Measurements from ENCODE around the gene SEMA3D.

SEMA3D gene

DNA sequence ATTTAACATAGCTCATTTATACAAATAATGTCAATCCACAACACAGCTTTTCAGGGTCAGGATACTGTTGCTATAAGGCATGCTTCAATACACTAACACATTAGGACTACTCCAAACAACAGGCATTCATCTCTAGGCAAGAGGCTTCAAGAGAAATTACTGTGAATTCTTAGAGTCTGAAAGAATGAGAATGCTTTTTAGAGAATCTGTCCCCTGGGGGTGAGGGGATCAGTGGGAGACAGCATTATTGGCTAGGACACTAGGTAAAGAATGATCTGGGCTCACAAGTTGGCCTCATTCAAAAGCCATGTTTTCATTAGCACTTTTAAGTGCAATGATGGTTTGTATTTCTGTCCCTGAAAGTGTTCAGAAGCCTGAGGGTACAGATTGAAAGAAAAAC lies 132.6 kb downstream of the SEMA3D start:
- no peak for DNase-seq
- intact Hi-C loops (cut with DNase I), result no loop called here

DNA sequence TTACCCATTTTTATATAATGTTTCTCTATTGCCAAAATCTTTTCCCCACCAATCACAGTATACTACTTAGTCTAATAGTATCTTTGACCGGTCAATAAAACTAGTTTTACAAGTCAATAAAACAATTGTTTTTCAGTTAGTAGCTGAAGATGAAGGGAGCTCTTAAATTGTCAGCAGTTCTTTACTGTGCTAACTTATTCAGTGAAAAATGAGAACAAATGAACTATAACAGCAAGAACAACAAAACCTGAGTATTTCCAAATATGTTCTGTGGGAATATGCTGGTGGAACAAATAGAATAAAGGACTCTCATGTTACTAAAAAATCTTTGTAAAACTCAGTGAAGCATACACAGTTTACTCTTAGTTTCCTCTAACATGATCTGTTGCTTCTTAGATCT lies 134.0 kb downstream of the SEMA3D start:
- intact Hi-C loops (cut with DNase I), result no loop called here
- DNase-seq, result no peak

DNA sequence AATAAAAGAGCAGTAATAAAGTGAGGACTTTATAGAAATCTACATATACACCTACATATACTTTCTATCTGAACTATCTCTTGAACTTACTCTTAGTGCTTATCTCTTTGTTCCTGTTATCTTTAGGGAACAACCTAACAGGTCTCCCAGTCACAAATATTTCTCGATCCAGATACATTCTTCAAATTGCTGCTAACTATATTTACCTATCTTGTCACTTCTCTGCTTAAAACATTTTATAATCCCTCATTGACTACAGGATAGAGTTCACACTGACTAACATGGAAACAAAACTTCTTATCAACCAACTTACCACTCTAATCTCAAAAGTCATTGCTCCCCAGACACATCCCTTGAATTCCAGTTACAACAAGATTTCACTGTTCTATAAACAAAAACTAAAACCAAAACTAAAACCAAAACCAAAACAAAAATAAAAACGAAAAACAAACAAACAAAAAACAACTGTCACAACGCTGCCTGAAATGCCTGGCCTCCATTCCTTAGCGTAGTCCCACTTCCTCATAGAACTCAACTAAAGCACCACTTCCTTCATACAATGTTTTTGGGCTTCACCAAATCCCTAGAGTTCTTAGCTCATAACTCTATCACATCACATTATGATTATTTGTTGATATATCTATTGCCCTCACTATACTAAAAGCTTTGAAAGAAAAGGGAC lies 134.7 kb downstream of the SEMA3D start:
- intact Hi-C loops (cut with DNase I), result no loop called here
- DNase-seq, result no peak

DNA sequence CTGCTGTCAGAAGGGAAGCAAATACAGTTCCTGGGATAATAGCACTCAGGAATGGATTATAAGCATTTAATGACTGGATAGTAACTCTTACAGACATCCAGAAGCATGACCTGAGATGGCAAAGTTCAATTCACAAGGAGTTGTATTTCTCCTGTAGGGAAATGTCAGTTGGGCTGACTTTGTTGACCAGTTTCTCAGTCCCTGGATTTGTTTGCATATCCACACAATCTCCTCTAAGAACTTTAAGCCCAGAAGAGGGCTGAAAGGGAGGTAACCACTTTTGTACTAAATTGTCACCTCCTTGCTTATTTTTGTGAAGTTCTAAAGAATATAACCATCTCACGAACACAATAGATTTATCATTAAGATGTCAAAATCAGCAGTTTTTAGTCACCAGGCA lies 140.3 kb downstream of the SEMA3D start:
- intact Hi-C loops (cut with DNase I), result loop anchor here (10.0 kb wide), 1 partner anchor 508 kb away; no protein-coding TSS in a partner anchor
- DNase-seq, result no peak

DNA sequence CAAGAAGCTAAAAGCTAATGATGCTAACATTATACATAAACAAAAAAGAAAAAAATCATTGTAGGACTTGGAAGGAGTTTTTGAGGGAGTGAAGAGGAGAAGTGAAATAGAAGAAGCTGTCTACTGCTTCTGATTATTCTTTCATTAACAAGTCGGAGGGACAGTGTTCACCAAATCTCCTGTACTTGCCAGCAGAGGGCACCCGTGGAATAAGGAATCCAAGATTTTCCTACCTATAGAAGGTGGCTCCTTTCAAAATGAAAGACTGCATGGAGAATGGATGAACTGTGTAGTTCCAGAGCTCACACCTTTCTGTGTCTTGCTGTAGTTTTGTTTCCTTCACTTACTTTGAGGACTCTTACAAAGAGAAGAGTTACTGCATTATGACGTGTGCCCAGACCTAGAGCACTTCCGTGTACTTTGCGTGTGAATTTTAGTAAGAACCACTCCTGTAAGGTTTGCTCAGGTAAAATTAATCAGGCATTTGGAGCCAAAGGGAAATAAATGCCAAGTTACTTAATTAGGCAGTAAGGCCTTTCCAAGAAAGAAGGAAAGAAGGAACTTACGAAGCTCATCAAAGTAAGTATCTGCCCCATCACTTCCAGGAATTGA lies 145.1 kb downstream of the SEMA3D start:
- DNase-seq, result peak; percentile 27 to 88 (median 74)
- intact Hi-C loops (cut with DNase I), result loop anchor here (10.0 kb wide), 1 partner anchor 513 kb away; no protein-coding TSS in a partner anchor

DNA sequence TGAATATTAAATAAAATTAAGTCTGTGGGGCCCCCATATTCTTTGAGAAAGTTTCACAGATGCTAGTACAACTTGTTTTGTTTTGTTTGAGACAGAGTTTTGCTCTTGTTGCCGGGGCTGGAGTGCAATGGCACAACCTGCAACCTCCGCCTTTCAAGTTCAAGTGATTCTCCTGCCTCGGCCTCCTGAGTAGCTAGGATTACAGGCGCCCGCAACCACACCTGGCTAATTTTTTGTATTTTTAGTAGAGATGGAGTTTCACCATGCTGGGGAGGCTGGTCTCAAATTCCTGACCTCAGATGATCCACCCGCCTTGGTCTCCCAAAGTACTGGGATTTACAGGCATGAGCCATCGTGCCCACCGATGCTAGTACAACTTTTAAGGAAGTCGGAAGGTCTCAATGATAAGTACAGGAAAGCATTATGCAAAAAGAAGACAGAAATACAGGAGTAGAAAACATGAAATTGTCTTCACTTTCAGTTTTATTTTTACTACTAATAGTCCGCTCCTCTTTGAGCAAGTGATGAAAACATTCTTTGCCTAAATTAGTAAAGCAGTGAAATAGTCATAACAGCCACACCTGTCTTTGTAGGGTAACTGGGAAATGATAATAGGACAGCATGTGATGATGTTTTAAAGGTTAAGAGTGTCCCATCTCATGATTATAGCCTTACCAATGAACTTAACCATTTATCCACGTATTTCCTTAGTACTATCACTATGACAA lies 147.5 kb downstream of the SEMA3D start:
- intact Hi-C loops (cut with DNase I), result no loop called here
- no peak for DNase-seq

DNA sequence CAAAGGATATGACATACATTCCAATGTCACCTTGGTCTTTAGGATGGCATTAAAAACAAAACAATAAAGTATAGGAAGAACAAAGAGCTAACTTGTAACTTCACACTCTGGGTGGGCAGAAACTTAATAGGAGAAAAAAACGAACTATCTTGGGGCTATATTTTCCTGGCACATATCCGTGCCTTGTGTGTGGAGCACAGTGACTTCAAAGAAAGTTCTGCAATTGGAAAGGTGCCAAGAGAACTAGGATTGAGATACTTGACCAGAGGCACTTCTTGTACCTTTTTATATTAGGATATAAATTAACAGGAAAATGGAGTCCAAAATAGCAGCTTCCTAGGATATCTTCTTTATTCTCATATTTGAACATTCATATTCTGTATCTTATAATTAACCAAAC lies 148.4 kb downstream of the SEMA3D start:
- intact Hi-C loops (cut with DNase I), result no loop called here
- DNase-seq, result no peak

DNA sequence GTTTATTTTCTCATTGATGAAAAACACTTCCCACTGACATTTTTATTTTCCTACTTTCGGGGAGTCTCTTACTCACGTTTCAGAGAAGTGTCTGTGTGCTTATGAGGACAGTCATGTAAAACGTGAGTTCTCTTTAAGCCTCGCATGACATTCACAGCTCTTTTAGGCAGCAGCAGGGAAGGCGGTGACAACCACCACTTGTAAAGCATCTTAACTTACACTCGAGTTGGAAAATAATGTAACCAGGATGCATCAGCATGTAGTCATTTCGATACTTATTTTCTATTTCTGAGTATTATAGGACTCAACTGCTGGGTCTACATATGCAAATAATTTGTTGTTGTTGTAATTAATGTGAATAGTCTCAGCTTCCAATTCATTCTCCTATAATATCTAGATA lies 153.6 kb downstream of the SEMA3D start:
- intact Hi-C loops (cut with DNase I), result no loop called here
- no peak for DNase-seq

DNA sequence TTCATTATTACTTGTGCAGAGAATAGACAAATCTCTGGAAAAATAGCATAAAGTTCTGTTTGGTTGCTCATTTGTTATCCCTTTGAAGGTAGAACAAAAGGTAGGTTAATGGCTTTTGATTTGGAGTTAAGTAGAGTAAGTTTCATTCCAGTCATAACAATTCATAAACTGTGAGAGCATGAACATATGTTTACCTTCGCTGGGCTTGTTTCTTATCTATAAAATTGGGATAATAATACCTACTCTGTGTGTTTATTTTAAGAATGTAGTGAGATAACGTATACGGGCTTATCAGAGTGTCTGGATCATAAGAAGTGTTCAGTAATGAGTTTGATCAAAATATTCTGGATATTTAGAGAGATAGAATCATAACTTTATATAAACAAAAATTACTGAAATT lies 155.4 kb downstream of the SEMA3D start:
- DNase-seq, result no peak
- intact Hi-C loops (cut with DNase I), result no loop called here

DNA sequence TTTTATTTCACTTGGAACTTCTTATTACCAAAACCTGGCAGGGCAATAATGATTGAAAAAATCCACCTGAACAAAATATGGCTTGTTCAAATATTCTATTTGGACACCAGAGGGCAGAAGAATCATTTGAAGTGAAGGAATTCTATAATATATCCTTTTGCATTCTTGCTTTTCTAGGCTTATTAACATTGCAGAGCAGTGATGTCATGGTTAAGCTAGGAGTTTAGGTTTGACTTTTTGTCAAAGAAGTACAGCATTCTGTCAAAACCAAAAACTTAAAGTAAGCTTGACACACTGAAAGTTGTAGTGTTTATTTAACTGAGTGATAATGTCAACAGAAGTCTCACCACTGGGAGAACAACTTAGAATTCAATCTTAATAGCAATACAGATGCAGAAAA lies 156.0 kb downstream of the SEMA3D start:
- intact Hi-C loops (cut with DNase I), result no loop called here
- DNase-seq, result no peak

DNA sequence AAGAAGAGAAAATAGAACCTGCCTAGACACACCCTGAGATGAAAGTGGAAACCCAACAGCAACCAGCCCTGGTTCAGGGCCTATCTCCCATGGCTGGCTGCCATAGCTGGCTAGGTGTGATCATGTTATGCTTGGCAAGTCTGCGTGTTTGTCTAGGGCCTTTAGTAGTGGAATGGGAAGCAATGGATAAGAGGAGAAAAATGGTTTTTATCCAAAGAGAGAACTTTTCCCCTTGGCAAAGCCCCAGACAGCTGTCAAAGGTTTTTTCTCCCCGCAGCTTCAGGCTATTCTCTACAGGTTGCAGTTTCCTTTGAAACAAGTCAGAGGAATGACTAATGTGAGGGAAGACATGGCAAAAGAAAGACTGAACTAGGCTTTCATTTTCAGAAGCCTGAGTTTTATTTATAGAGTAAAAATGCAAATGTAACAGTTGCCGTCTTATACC lies 161.5 kb downstream of the SEMA3D start:
- intact Hi-C loops (cut with DNase I), result loop anchor here (5.0 to 10.0 kb wide), 2 partner anchors 819 to 1048 kb away; no protein-coding TSS in a partner anchor
- DNase-seq, result peak in 8 of 42 donors; percentile 3 to 22 (median 8)

DNA sequence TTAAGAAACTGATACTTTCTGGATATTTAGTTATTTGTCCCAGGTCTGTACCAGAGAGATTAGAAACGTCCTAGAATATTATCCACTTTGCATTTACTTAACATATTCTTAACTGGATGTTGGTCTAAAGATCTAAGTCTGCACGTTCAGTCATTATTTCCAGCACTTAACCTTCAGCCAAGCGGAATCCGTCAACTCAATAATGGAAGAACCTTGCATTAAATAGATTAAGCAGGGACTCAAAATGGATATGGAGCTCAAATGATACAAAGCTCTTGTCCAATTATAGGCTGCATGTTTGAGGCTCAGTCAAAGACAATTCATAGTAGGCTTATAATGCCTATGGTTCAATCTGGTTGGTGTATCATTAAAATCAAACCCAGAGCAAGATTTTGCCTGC lies 162.9 kb downstream of the SEMA3D start:
- intact Hi-C loops (cut with DNase I), result loop anchor here (2.0 to 10.0 kb wide), 2 partner anchors 821 to 1087 kb away; no protein-coding TSS in a partner anchor
- no peak for DNase-seq

DNA sequence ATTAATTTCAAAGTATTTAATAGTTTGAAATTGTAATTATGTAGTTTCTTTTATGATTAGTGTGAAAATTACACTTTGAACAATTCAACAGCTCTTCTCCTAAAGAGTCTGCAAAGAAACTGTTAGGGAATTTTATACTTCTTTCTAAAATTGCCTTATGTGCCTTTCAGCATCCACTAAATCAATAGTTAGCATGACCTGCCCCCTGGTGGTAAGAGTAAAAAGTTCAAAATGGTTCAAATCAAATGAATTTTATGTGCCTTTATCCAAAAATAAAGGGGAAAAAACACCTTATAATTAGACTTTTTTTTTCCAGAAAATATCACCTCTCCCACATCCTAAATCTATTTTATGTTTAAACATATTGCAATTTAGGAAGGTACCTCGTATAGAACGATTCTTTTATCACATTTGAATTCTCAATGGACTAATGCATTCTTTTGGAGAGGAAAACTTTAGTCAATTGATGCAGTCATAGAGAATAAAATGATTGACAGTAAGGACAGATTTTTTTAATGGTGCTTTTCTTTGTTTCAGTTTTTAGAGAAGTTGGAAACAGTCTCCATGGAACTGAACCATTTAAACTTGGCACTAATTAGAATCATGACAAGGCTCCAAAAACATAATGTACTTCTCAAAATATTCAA lies 163.7 kb downstream of the SEMA3D start:
- intact Hi-C loops (cut with DNase I), result loop anchor here (2.0 to 10.0 kb wide), 2 partner anchors 822 to 1086 kb away; no protein-coding TSS in a partner anchor

DNA sequence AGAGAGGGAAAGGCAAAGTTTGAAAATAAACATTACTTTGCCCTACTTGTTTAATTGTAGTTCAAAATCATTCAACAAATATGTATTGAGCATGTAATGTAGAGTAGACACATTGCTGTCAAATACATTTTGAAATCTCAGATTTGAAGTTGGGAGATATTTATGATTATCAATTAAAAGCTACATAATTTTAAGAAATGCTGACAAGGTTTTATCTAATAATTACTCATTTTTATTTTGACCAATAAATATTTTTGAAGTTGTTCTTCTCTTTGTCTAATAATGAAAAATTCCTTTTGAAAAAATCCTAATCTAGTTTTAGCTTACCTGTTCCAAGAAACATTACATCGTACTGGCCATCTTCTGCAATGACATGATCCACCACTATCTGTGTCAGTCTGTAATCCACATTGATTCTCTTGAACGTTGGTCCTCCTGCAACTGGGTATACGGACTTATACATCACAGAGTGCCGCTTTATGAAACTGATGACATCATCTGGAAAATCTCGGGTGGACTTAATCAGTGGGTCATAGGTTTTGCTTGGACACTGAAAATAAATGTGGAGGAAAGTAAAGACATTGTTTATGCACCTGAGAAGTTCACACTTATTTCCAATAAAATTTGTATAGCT lies 164.7 kb downstream of the SEMA3D start:
- intact Hi-C loops (cut with DNase I), result loop anchor here (2.0 to 10.0 kb wide), 2 partner anchors 823 to 1085 kb away; no protein-coding TSS in a partner anchor

More for the DNA sequence above, 163.7 kb downstream of the SEMA3D start:
- peak in 19 of 42 donors; percentile 9 to 81 (median 54) for DNase-seq

DNA sequence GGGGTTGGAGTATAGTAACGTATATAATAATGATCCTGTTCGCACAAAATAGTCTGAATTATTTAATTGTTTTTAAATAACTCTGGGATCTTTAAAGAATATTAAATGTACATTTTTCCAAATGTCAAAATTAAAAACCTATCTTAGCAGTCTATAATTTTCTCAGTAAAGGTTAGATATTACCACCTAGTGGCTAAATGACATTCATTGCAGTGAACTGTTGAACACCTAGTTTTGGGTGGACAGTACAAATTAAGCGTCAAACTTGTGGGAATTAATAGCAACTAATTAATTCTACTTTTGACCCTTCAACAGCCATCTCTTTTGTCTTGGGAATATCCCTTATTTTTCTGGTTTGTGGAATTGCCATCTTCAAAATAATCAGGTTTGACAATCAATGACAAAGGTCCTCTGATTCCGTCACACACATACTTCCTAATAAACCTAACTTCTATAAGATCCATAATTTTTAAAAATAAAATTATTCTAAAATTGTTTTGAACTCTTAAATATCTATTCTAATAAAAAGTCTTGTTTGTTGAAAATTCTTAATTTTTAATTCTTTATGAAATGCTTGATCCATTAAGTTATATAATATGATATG lies 165.7 kb downstream of the SEMA3D start:
- intact Hi-C loops (cut with DNase I), result loop anchor here (10.0 kb wide), 1 partner anchor 824 kb away; no protein-coding TSS in a partner anchor
- no peak for DNase-seq

More for the DNA sequence above, 164.7 kb downstream of the SEMA3D start:
- DNase-seq, result no peak

DNA sequence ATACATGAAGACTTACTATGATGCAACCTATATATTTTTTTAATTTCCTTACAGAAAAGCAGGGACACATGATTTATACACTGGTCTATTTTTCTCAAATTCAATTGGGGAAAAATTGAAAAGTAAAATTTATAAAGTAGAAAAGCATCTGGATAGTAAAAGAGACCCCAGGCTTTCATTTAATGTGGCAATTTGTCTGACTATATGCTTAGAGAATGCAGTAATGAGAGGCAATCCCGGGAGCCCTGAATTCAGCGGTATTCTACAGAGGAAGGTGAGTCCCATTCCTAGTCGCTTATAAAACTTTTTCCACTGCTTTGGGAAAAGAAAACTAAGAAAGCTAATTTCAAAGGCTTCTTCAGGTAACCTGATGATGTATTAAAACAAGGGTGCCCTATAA lies 167.1 kb downstream of the SEMA3D start:
- intact Hi-C loops (cut with DNase I), result loop anchor here (10.0 kb wide), 1 partner anchor 825 kb away; no protein-coding TSS in a partner anchor
- DNase-seq, result no peak

DNA sequence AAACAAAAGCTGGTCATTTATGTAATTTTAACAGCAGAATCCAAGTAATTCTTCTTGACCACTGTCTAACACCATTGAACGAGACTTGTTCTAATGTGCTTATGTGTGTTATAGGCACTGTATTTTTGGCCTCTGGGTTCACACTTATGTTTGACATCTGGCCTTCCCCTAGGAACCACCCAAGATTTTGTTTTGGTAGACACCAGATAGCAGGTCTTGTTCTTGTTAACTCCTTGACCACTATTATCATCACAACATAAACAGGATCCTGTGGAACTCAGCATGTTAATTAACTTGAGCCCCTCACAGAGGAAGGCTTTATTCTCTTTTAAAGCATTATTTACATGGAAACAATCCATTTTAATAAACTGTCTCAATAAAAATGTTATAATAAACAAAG lies 167.7 kb downstream of the SEMA3D start:
- intact Hi-C loops (cut with DNase I), result no loop called here
- no peak for DNase-seq

DNA sequence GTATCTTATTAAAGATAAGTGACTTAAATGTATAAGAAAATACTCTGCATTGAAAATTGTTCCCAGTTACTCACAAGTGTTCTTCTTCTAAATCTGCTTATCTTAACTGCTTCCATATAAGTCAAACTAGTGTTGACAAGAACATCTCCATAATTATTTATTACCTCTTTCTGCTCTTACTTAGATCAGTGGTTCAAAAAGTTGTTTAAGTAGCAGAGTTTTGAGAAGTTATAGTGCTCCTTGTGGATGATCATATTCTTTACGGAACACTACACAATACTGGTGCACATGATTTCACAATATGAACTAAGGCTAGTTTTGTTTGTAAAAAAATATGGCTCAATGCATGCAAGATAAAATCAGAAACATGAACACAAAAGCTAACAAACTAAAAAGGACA lies 168.4 kb downstream of the SEMA3D start:
- no peak for DNase-seq
- intact Hi-C loops (cut with DNase I), result no loop called here
